Caco-2 (cell line): Measurements from ENCODE around the gene EHBP1. TPM values are rescaled to one million over a fixed set of nuclear protein-coding genes. Genes with fewer than 3 reads are reported as not detected.

Experiments used
- BruUV-seq: library from RNA; stranded (reverse); fragments of 400-500 nt; replicated peaks from 2 replicates; lab custom pipeline; 2021; lab: Mats Ljungman, UMichigan
- CTCF ChIA-PET: fragments of 300-600 bp; sonication (Branson Sonifier 250); formaldehyde crosslinking; loops from one replicate; lab custom pipeline; 2022; ENCODE audit warnings: antibody characterized with exemption; lab: Charles Lee
- POLR2A ChIA-PET: fragments of 300-600 bp; sonication (Branson Sonifier 250); formaldehyde crosslinking; loops from one replicate; lab custom pipeline; 2022; ENCODE audit warnings: antibody characterized with exemption; lab: Charles Lee
- DNase-seq, 2 experiments: peaks; one replicate each; pipeline versions ENCODE4 v3.0.0 to v3.0.0-alpha.2; 2020 to 2022
- H3K27me3 ChIP-seq: replicated peaks from 2 replicates; pipeline ENCODE4 v1.6.0; 2011; ENCODE audit warnings: low read length; ENCODE audit not compliant: control insufficient read depth, insufficient read depth
- H3K36me3 ChIP-seq: 2 replicates; pipeline ENCODE4 v1.5.1; 2011; ENCODE audit warnings: low read length; ENCODE audit not compliant: control insufficient read depth, insufficient read depth
- H3K4me1 ChIP-seq: fragments of 250-450 bp; sonication (Bioruptor Pico); 2 replicates; pipeline ENCODE4 v1.5.1; 2020; ENCODE audit warnings: mild to moderate bottlenecking
- H3K4me3 ChIP-seq: 2 replicates; pipeline ENCODE4 v1.5.1; 2011; ENCODE audit warnings: low read depth, mild to moderate bottlenecking, control low read depth, low read length
- H3K9me3 ChIP-seq: fragments of 250-450 bp; sonication (Bioruptor Pico); 2 replicates; pipeline ENCODE4 v1.5.1; 2020; ENCODE audit warnings: mild to moderate bottlenecking, moderate library complexity
- H3K27ac Mint-ChIP-seq: one replicate; pipeline ENCODE4 v1.8.0; 2022; ENCODE audit warnings: mixed read lengths; ENCODE audit not compliant: unreplicated experiment
- H3K27me3 Mint-ChIP-seq: one replicate; pipeline ENCODE4 v1.8.0; 2022; ENCODE audit warnings: mixed read lengths; ENCODE audit not compliant: insufficient read depth, unreplicated experiment
- H3K36me3 Mint-ChIP-seq: one replicate; pipeline ENCODE4 v1.8.0; 2022; ENCODE audit warnings: mild to moderate bottlenecking, mixed read lengths; ENCODE audit not compliant: insufficient read depth, unreplicated experiment
- H3K4me1 Mint-ChIP-seq: one replicate; pipeline ENCODE4 v1.8.0; 2022; ENCODE audit warnings: low read depth, mixed read lengths; ENCODE audit not compliant: unreplicated experiment
- H3K4me3 Mint-ChIP-seq: one replicate; pipeline ENCODE4 v1.8.0; 2022; ENCODE audit warnings: mild to moderate bottlenecking, moderate library complexity, mixed read lengths; ENCODE audit not compliant: unreplicated experiment
- H3K9me3 Mint-ChIP-seq: one replicate; pipeline ENCODE4 v1.8.0; 2022; ENCODE audit warnings: mixed read lengths; ENCODE audit not compliant: unreplicated experiment
- CTCF ChIP-seq, 2 experiments: fragments of 200-600 bp in 1 of 2; IDR thresholded peaks; 1 replicate in 1 of 2; 2 replicates in 1 of 2; pipeline versions ENCODE4 v1.5.1 to v1.8.0; 2011 to 2022; ENCODE audit warnings: antibody characterized with exemption in 1 of 2, control low read depth in 1 of 2, inconsistent platforms in 1 of 2, low read depth in 1 of 2, low read length in 1 of 2, mild to moderate bottlenecking in 1 of 2, moderate library complexity in 1 of 2; ENCODE audit not compliant: insufficient read depth in 1 of 2, severe bottlenecking in 1 of 2, unreplicated experiment in 1 of 2
- intact Hi-C: fragments of 100-400 bp; cut with micrococcal nuclease; formaldehyde crosslinking; loops from one replicate; pipeline ENCODE4 v1.10.0; 2022; ENCODE audit not compliant: unreplicated experiment
- total RNA-seq: library from RNA; stranded (reverse); gene quantifications from 2 replicates; pipeline ENCODE4 v1.2.3, GENCODE V29; 2022

Gene EHBP1
- total RNA-seq, 1 experiment from 2014 or later = 120 TPM

- intact Hi-C loops = loop anchor here (10.0 kb wide), 1 partner anchor 215 kb away; no protein-coding TSS in a partner anchor
- ChIA-PET CTCF (no interaction called here), POLR2A (interaction anchor here (0.6 kb wide), 1 partner anchor 170 kb away, joined by 3 read pairs; no protein-coding TSS in a partner anchor)
- Mint-ChIP-seq H3K9me3 (no peaks in the 10 kb centered on the region), H3K27me3 (no peaks in the 10 kb centered on the region), H3K4me1 (no peaks in the 10 kb centered on the region), H3K4me3 (no peak overlapping the region), H3K27ac (no peak overlapping the region), H3K36me3 (peaks cover 16% of the 10 kb centered on the region)
- Histone ChIP-seq H3K4me3 (no peak overlapping the region), H3K4me1 (no peaks in the 10 kb centered on the region), H3K36me3 (peaks cover 2% of the 10 kb centered on the region; the same call in 1 of the 2 replicates), H3K9me3 (no peaks in the 10 kb centered on the region), H3K27me3 (no peaks in the 10 kb centered on the region)
- no peak for DNase-seq
- TF ChIP-seq CTCF (IDR thresholded peaks at IDR 0.05; ENCODE audit: insufficient read depth in 1 of 2, low read depth in 1 of 2, low read length in 1 of 2, severe bottlenecking in 1 of 2, unreplicated experiment in 1 of 2) = no peak
- no TSS peak for BruUV-seq
Observed at GRCh38 chr2:62999905-63000304, 294.4 kb downstream of the EHBP1 start.

- no peaks in the 10 kb centered on the region for H3K27me3 ChIP-seq
- DNase-seq = no peak
- intact Hi-C loops = loop anchor here (10.0 kb wide), 1 partner anchor 216 kb away; no protein-coding TSS in a partner anchor
- no peaks in the 10 kb centered on the region for H3K4me1 Mint-ChIP-seq
- H3K4me1 ChIP-seq = no peaks in the 10 kb centered on the region
- CTCF ChIA-PET = no interaction called here
- POLR2A ChIA-PET = no interaction called here
- no TSS peak for BruUV-seq
- no peaks in the 10 kb centered on the region for H3K9me3 ChIP-seq
- H3K36me3 Mint-ChIP-seq = peaks cover 20% of the 10 kb centered on the region
- TF ChIP-seq CTCF (IDR thresholded peaks at IDR 0.05; ENCODE audit: insufficient read depth in 1 of 2, low read depth in 1 of 2, low read length in 1 of 2, severe bottlenecking in 1 of 2, unreplicated experiment in 1 of 2) = no peak
- H3K9me3 Mint-ChIP-seq = no peaks in the 10 kb centered on the region
- no peak overlapping the region for H3K4me3 ChIP-seq
- no peaks in the 10 kb centered on the region for H3K27me3 Mint-ChIP-seq
- no peak overlapping the region for H3K27ac Mint-ChIP-seq
- peaks cover 2% of the 10 kb centered on the region; the same call in 1 of the 2 replicates for H3K36me3 ChIP-seq
- no peak overlapping the region for H3K4me3 Mint-ChIP-seq
Observed at GRCh38 chr2:63000801-63001200, 295.3 kb downstream of the EHBP1 start.

- Histone ChIP-seq H3K9me3 (no peaks in the 10 kb centered on the region), H3K27me3 (no peaks in the 10 kb centered on the region), H3K4me3 (no peak overlapping the region), H3K36me3 (peaks cover under 1% of the 10 kb centered on the region; the same call in 1 of the 2 replicates), H3K4me1 (no peaks in the 10 kb centered on the region)
- Mint-ChIP-seq H3K36me3 (peaks cover 20% of the 10 kb centered on the region), H3K27ac (no peak overlapping the region), H3K9me3 (no peaks in the 10 kb centered on the region), H3K27me3 (no peaks in the 10 kb centered on the region), H3K4me1 (no peaks in the 10 kb centered on the region), H3K4me3 (no peak overlapping the region)
- CTCF ChIA-PET = no interaction called here
- POLR2A ChIA-PET = no interaction called here
- BruUV-seq = no TSS peak
- no peak for TF ChIP-seq CTCF (IDR thresholded peaks at IDR 0.05; ENCODE audit: insufficient read depth in 1 of 2, low read depth in 1 of 2, low read length in 1 of 2, severe bottlenecking in 1 of 2, unreplicated experiment in 1 of 2)
- intact Hi-C loops = loop anchor here (10.0 kb wide), 1 partner anchor 217 kb away; no protein-coding TSS in a partner anchor
- no peak for DNase-seq
Observed at GRCh38 chr2:63001576-63001975, 296.1 kb downstream of the EHBP1 start.
